ENCODE data around the gene ATP13A2. TPM values are rescaled to one million over a fixed set of nuclear protein-coding genes. Genes with fewer than 3 reads are reported as not detected.
A peak's percentile ranks its signal among the peaks of the same experiment; 100 is the strongest.

Gene ATP13A2
- polyA plus RNA-seq, 3 donors = 17.6 to 37.8 (median 19.5) TPM

GRCh38 chr1:17033481-17033880 is 21.8 kb upstream of the ATP13A2 start:
- H3K9me3 Mint-ChIP-seq = peaks cover 0 to 2% (median 0%) of the 10 kb centered on the region in 7 donors
- peak overlapping the region in 1 of 7 donors; percentile 31 for H3K27ac Mint-ChIP-seq
- H3K4me3 ChIP-seq (replicated peaks in 1 of 3; ENCODE audit: low read depth in 2 of 3, low read length in 3 of 3) = no peak overlapping the region
- H3K4me1 ChIP-seq (ENCODE audit: control insufficient read depth in 1 of 2, insufficient read depth in 2 of 2, low read length in 2 of 2) = no peaks in the 10 kb centered on the region
- H3K79me2 ChIP-seq (ENCODE audit: insufficient read depth, low read length) = peaks cover 37% of the 10 kb centered on the region
- no peak overlapping the region for H3K27ac ChIP-seq (ENCODE audit: low read depth in 1 of 2, low read length in 2 of 2)
- no peak overlapping the region for H3K9ac ChIP-seq (ENCODE audit: insufficient read depth, low read length, poor library complexity, severe bottlenecking)
- H3K4me3 Mint-ChIP-seq = no peak overlapping the region
- peaks cover 5% of the 10 kb centered on the region for H3K4me1 Mint-ChIP-seq
- H3K4me2 ChIP-seq (replicated peaks; ENCODE audit: extremely low read depth, low read length, poor library complexity, severe bottlenecking) = no peak overlapping the region
- H2AFZ ChIP-seq (ENCODE audit: insufficient read depth, low read depth, low read length, poor library complexity, severe bottlenecking) = no peak overlapping the region
- peaks cover 83 to 95% of the 10 kb centered on the region in 2 donors for H3K36me3 ChIP-seq (replicated peaks in 1 of 2; ENCODE audit: control insufficient read depth in 1 of 2, insufficient read depth in 2 of 2, low read length in 2 of 2)
- TF ChIP-seq CTCF (IDR thresholded peaks at IDR 0.05) = no peak
- intact Hi-C loops (cut with micrococcal nuclease) = no loop called here
- peaks cover 67 to 86% of the 10 kb centered on the region in 2 donors for H3K36me3 Mint-ChIP-seq
- 94% methylated on average over 3 of the region's 4 CpGs for WGBS (ENCODE audit: insufficient coverage)
- no peaks in the 10 kb centered on the region for H3K27me3 Mint-ChIP-seq (ENCODE audit: low read depth in 3 of 3)
- H4K20me1 ChIP-seq (ENCODE audit: insufficient read depth, low read length) = peaks cover 77% of the 10 kb centered on the region
- no peaks in the 10 kb centered on the region for H3K9me3 ChIP-seq (replicated peaks in 1 of 2; ENCODE audit: control insufficient read depth in 1 of 2, insufficient read depth in 1 of 2, low read length in 2 of 2)
- no peak for DNase-seq
- no peaks in the 10 kb centered on the region for H3K27me3 ChIP-seq (ENCODE audit: control insufficient read depth in 2 of 2, insufficient read depth in 2 of 2, low read length in 2 of 2)

GRCh38 chr1:17032741-17033140 is 21.0 kb upstream of the ATP13A2 start:
- Mint-ChIP-seq H3K4me1 (peaks cover 10% of the 10 kb centered on the region), H3K27ac (no peak overlapping the region), H3K36me3 (peaks cover 68 to 86% of the 10 kb centered on the region in 2 donors), H3K27me3 (ENCODE audit: low read depth in 3 of 3) (no peaks in the 10 kb centered on the region), H3K4me3 (no peak overlapping the region), H3K9me3 (peaks cover 0 to 2% (median 0%) of the 10 kb centered on the region in 7 donors)
- intact Hi-C loops (cut with micrococcal nuclease) = no loop called here
- peaks cover 37% of the 10 kb centered on the region for H3K79me2 ChIP-seq (ENCODE audit: insufficient read depth, low read length)
- H3K4me2 ChIP-seq (replicated peaks; ENCODE audit: extremely low read depth, low read length, poor library complexity, severe bottlenecking) = no peak overlapping the region
- 87% methylated on average over 2 of the region's 3 CpGs for WGBS (ENCODE audit: insufficient coverage)
- no peak for DNase-seq
- TF ChIP-seq CTCF (IDR thresholded peaks at IDR 0.05) = no peak
- peaks cover 4 to 6% of the 10 kb centered on the region in 2 donors for H3K4me1 ChIP-seq (ENCODE audit: control insufficient read depth in 1 of 2, insufficient read depth in 2 of 2, low read length in 2 of 2)
- H4K20me1 ChIP-seq (ENCODE audit: insufficient read depth, low read length) = peaks cover 78% of the 10 kb centered on the region
- H3K27ac ChIP-seq (ENCODE audit: low read depth in 1 of 2, low read length in 2 of 2) = no peak overlapping the region
- no peak overlapping the region for H3K9ac ChIP-seq (ENCODE audit: insufficient read depth, low read length, poor library complexity, severe bottlenecking)
- no peaks in the 10 kb centered on the region for H3K27me3 ChIP-seq (ENCODE audit: control insufficient read depth in 2 of 2, insufficient read depth in 2 of 2, low read length in 2 of 2)
- peaks cover 83 to 95% of the 10 kb centered on the region in 2 donors for H3K36me3 ChIP-seq (replicated peaks in 1 of 2; ENCODE audit: control insufficient read depth in 1 of 2, insufficient read depth in 2 of 2, low read length in 2 of 2)
- H3K9me3 ChIP-seq (replicated peaks in 1 of 2; ENCODE audit: control insufficient read depth in 1 of 2, insufficient read depth in 1 of 2, low read length in 2 of 2) = no peaks in the 10 kb centered on the region
- no peak overlapping the region for H2AFZ ChIP-seq (ENCODE audit: insufficient read depth, low read depth, low read length, poor library complexity, severe bottlenecking)
- no peak overlapping the region for H3K4me3 ChIP-seq (replicated peaks in 1 of 3; ENCODE audit: low read depth in 2 of 3, low read length in 3 of 3)
